ENCODE results near the gene SUSD2. TPM values are rescaled to one million over a fixed set of nuclear protein-coding genes. Genes with fewer than 3 reads are reported as not detected.
"Not testable (repeated sequence)": the region's sequence is repeated elsewhere in the genome, so short reads cannot be mapped to it uniquely, and the experiment has no call there.

The SUSD2 gene
- polyA plus RNA-seq, 1 of the 3 experiments (the other 2 are of a cell fraction): 0.82 TPM

- H3K36me3 ChIP-seq (replicated peaks in 1 of 2; ENCODE audit: control insufficient read depth in 1 of 2, insufficient read depth in 2 of 2, low read length in 1 of 2); H3F3A ChIP-seq (replicated peaks; ENCODE audit: insufficient read depth); H3K79me2 ChIP-seq (ENCODE audit: insufficient read depth); DNase-seq; POLR2A ChIA-PET; H3K9me3 ChIP-seq; H2AFZ ChIP-seq (ENCODE audit: low read depth); H4K20me1 ChIP-seq (ENCODE audit: insufficient read depth); H3K27ac ChIP-seq (ENCODE audit: low read depth in 2 of 2, low read length in 1 of 2); H3K9ac ChIP-seq; H3K4me3 ChIP-seq (ENCODE audit: low read depth in 2 of 2, low read length in 1 of 2); H3K9me2 ChIP-seq; H3K4me2 ChIP-seq; H3K27me3 ChIP-seq (ENCODE audit: insufficient read depth): not testable (repeated sequence)
- 80% methylated on average over 1 of the region's 11 CpGs for WGBS (ENCODE audit: low lambda C conversion rate)
- TF ChIP-seq, protein P1, sequence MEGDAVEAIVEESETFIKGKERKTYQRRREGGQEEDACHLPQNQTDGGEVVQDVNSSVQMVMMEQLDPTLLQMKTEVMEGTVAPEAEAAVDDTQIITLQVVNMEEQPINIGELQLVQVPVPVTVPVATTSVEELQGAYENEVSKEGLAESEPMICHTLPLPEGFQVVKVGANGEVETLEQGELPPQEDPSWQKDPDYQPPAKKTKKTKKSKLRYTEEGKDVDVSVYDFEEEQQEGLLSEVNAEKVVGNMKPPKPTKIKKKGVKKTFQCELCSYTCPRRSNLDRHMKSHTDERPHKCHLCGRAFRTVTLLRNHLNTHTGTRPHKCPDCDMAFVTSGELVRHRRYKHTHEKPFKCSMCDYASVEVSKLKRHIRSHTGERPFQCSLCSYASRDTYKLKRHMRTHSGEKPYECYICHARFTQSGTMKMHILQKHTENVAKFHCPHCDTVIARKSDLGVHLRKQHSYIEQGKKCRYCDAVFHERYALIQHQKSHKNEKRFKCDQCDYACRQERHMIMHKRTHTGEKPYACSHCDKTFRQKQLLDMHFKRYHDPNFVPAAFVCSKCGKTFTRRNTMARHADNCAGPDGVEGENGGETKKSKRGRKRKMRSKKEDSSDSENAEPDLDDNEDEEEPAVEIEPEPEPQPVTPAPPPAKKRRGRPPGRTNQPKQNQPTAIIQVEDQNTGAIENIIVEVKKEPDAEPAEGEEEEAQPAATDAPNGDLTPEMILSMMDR (IDR thresholded peaks at IDR 0.05): 0 out of 2 replicates have a peak, but pooled peaks have one; percentile 17
- CTCF ChIA-PET: interaction anchor here (1.5 kb wide), 1 partner anchor 27 kb away, joined by 3 read pairs; no protein-coding TSS in a partner anchor
- H3K4me1 ChIP-seq (ENCODE audit: control insufficient read depth in 1 of 2, insufficient read depth in 2 of 2, low read depth in 1 of 2, low read length in 1 of 2): peaks cover 0 to 12% of the 10 kb centered on the region in 2 experiments; a peak in 1 of 4 replicates
Measured at GRCh38 chr22:24182900-24183246, 1.6 kb downstream of the SUSD2 start.

DNA sequence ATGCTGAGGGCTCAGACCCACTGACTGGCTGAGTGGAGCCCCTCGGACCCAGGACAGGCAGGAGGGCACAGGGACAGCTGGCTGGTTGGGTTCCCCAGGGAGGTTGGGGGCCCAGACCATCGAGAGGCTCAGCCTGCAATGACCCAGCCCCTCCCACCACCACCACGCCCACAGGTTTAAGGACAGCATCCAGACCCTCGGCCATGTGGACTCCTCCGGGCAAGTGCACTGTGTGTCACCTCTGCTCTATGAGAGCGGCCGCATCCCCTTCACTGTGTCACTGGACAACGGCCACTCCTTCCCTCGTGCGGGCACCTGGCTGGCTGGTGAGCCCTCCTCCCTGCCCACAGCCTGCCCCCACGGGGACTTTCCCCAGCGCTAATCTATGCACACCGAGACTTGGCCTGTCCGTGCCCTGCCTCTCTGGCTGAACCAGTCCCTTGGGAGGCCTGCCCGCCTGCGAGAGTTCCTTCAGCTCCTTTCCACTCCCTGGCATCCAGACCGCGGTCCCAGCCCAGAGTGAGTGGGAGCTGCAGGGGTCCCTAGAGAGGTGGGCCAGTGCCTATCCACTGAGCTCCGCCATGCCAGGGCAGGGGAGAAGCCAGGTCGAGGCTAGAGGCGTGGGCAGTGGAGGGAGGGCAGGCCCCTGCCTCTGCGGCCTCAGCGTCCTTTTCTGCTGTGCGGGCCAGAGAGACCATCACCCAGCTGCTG is 2.2 kb downstream of the SUSD2 start:
- Histone ChIP-seq H3K79me2 (ENCODE audit: insufficient read depth) (no peaks in the 10 kb centered on the region), H3K9ac (no peak overlapping the region), H3K4me2 (no peak overlapping the region), H4K20me1 (ENCODE audit: insufficient read depth) (no peaks in the 10 kb centered on the region), H3K27ac (ENCODE audit: low read depth in 2 of 2, low read length in 1 of 2) (no peak overlapping the region), H3K4me3 (ENCODE audit: low read depth in 2 of 2, low read length in 1 of 2) (no peak overlapping the region), H2AFZ (ENCODE audit: low read depth) (no peak overlapping the region), H3K36me3 (replicated peaks in 1 of 2; ENCODE audit: control insufficient read depth in 1 of 2, insufficient read depth in 2 of 2, low read length in 1 of 2) (no peaks in the 10 kb centered on the region), H3K9me3 (no peaks in the 10 kb centered on the region), H3K4me1 (ENCODE audit: control insufficient read depth in 1 of 2, insufficient read depth in 2 of 2, low read depth in 1 of 2, low read length in 1 of 2) (peaks cover 0 to 12% of the 10 kb centered on the region in 2 experiments; a peak in 1 of 4 replicates), H3K9me2 (no peaks in the 10 kb centered on the region), H3F3A (replicated peaks; ENCODE audit: insufficient read depth) (no peaks in the 10 kb centered on the region), H3K27me3 (ENCODE audit: insufficient read depth) (no peaks in the 10 kb centered on the region)
- ChIA-PET CTCF (interaction anchor here (1.3 to 1.8 kb wide), 3 partner anchors 9 to 64 kb away, joined by 3 to 6 read pairs (median 5); no protein-coding TSS in a partner anchor), POLR2A (no interaction called here)
- DNase-seq: no peak
- TF ChIP-seq GABPA (IDR thresholded peaks at IDR 0.05; ENCODE audit: low read depth): no peak
- TF ChIP-seq JUND (IDR thresholded peaks at IDR 0.05): no peak
- no peak for TF ChIP-seq RXRA (IDR thresholded peaks at IDR 0.05; ENCODE audit: borderline replicate concordance, low read depth)
- WGBS (ENCODE audit: low lambda C conversion rate): 76% methylated on average over 13 of the region's 24 CpGs

DNA sequence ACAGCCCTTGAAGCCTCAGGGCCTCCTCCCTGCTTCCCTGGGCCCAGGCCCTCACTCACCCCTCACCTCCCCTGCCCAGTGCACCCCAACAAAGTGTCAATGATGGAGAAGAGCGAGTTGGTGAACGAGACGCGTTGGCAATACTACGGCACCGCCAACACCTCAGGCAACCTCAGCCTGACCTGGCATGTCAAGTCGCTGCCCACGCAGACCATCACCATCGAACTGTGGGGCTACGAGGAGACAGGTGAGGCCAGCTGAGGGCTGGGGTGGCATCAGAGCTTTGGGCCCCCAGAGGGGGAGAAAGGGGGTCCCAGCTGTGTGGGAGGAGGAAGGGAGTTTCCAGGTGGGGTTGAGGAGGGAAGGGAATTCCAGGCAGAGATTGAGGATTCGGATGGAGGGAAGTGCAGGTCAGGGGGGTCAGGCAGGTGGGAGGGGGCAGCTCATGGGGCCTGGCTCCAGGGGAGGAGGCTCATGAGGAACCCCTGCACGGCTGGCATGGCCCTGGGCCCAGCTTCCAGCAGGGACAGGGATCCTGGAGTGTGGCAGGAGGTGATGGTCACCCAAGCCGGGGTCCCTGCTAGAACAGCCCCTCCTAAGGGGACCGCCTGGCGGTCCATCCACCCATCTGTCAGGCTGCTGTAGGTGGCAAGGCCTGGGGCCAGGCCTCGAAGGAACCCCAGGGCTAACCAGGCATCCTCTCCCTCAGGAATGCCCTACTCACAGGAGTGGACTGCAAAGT is 2.9 kb downstream of the SUSD2 start:
- H3F3A ChIP-seq (replicated peaks; ENCODE audit: insufficient read depth): no peaks in the 10 kb centered on the region
- H3K27me3 ChIP-seq (ENCODE audit: insufficient read depth): no peaks in the 10 kb centered on the region
- H2AFZ ChIP-seq (ENCODE audit: low read depth): no peak overlapping the region
- no peak overlapping the region for H3K9ac ChIP-seq
- H3K27ac ChIP-seq (ENCODE audit: low read depth in 2 of 2, low read length in 1 of 2): no peak overlapping the region
- no peak overlapping the region for H3K4me3 ChIP-seq (ENCODE audit: low read depth in 2 of 2, low read length in 1 of 2)
- no peaks in the 10 kb centered on the region for H3K79me2 ChIP-seq (ENCODE audit: insufficient read depth)
- TF ChIP-seq NFIC (IDR thresholded peaks at IDR 0.05; ENCODE audit: borderline replicate concordance) (no peak), JUND (IDR thresholded peaks at IDR 0.05) (no peak), RFX5 (IDR thresholded peaks at IDR 0.05; ENCODE audit: low read length) (no peak)
- TF ChIP-seq, protein P2, sequence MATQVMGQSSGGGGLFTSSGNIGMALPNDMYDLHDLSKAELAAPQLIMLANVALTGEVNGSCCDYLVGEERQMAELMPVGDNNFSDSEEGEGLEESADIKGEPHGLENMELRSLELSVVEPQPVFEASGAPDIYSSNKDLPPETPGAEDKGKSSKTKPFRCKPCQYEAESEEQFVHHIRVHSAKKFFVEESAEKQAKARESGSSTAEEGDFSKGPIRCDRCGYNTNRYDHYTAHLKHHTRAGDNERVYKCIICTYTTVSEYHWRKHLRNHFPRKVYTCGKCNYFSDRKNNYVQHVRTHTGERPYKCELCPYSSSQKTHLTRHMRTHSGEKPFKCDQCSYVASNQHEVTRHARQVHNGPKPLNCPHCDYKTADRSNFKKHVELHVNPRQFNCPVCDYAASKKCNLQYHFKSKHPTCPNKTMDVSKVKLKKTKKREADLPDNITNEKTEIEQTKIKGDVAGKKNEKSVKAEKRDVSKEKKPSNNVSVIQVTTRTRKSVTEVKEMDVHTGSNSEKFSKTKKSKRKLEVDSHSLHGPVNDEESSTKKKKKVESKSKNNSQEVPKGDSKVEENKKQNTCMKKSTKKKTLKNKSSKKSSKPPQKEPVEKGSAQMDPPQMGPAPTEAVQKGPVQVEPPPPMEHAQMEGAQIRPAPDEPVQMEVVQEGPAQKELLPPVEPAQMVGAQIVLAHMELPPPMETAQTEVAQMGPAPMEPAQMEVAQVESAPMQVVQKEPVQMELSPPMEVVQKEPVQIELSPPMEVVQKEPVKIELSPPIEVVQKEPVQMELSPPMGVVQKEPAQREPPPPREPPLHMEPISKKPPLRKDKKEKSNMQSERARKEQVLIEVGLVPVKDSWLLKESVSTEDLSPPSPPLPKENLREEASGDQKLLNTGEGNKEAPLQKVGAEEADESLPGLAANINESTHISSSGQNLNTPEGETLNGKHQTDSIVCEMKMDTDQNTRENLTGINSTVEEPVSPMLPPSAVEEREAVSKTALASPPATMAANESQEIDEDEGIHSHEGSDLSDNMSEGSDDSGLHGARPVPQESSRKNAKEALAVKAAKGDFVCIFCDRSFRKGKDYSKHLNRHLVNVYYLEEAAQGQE (IDR thresholded peaks at IDR 0.05; ENCODE audit: low read depth, low read length): no peak
- TF ChIP-seq, protein P3, sequence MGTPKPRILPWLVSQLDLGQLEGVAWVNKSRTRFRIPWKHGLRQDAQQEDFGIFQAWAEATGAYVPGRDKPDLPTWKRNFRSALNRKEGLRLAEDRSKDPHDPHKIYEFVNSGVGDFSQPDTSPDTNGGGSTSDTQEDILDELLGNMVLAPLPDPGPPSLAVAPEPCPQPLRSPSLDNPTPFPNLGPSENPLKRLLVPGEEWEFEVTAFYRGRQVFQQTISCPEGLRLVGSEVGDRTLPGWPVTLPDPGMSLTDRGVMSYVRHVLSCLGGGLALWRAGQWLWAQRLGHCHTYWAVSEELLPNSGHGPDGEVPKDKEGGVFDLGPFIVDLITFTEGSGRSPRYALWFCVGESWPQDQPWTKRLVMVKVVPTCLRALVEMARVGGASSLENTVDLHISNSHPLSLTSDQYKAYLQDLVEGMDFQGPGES (IDR thresholded peaks at IDR 0.05; ENCODE audit: low read depth, low read length): no peak
- H4K20me1 ChIP-seq (ENCODE audit: insufficient read depth): no peaks in the 10 kb centered on the region
- no peak overlapping the region for H3K4me2 ChIP-seq
- no peaks in the 10 kb centered on the region for H3K9me3 ChIP-seq
- no peaks in the 10 kb centered on the region for H3K36me3 ChIP-seq (replicated peaks in 1 of 2; ENCODE audit: control insufficient read depth in 1 of 2, insufficient read depth in 2 of 2, low read length in 1 of 2)
- WGBS (ENCODE audit: low lambda C conversion rate): 89% methylated on average over 14 of the region's 16 CpGs
- H3K9me2 ChIP-seq: no peaks in the 10 kb centered on the region
- DNase-seq: peak; percentile 13
- POLR2A ChIA-PET: no interaction called here
- peaks cover 0 to 12% of the 10 kb centered on the region in 2 experiments; a peak in 1 of 4 replicates for H3K4me1 ChIP-seq (ENCODE audit: control insufficient read depth in 1 of 2, insufficient read depth in 2 of 2, low read depth in 1 of 2, low read length in 1 of 2)
- CTCF ChIA-PET: interaction anchor here (0.8 to 2.8 kb wide), 6 partner anchors 9 to 78 kb away, joined by 3 to 7 read pairs (median 4); no protein-coding TSS in a partner anchor

Measured in SK-N-SH (cell line).